A549 (cell line): ENCODE results near the gene MAP3K9. TPM values are rescaled to one million over a fixed set of nuclear protein-coding genes. Genes with fewer than 3 reads are reported as not detected.

ENCODE experiments used
- ATAC-seq, 2 experiments: fragments of 200-7000 bp in 1 of 2; fragments of >200 bp in 1 of 2; cut with Nextera tagmentation in 1 of 2; cut with Tn5 transposase in 1 of 2; 3 replicates each; pipeline versions ENCODE4 v1.8.0 to v1.9.1; 2018 to 2020; ENCODE audit warnings: mild to moderate bottlenecking in 1 of 2, moderate library complexity in 1 of 2
- CTCF ChIA-PET: fragments of 300-600 bp; sonication (Branson Sonifier 250); formaldehyde crosslinking; extraction: SDS; loops from one replicate; lab custom pipeline; 2021; ENCODE audit warnings: antibody characterized with exemption, inconsistent platforms; lab: Yijun Ruan, JAX
- POLR2A ChIA-PET: fragments of 350-600 bp; formaldehyde crosslinking; extraction: SDS; loops from one replicate; lab custom pipeline; 2021; ENCODE audit warnings: antibody characterized with exemption, inconsistent platforms; lab: Yijun Ruan, JAX
- DNase-seq, 2 experiments: peaks; one replicate each; pipeline versions ENCODE4 v3.0.0 to v3.0.0-alpha.2; 2011 to 2016; ENCODE audit warnings: low read depth in 1 of 2, low spot score in 1 of 2
- FAIRE-seq: peaks from 2 replicates; lab custom pipeline; 2011; peaks lifted over from hg19 to GRCh38; lab: Jason Lieb, UNC
- H3K27ac ChIP-seq, 2 experiments: fragments of >200 bp; sonication (Bioruptor Twin); formaldehyde crosslinking; 3 replicates each; pipeline ENCODE4 v1.5.1; 2016 to 2017
- H3K4me1 ChIP-seq: fragments of >200 bp; sonication (Bioruptor Twin); formaldehyde crosslinking; 3 replicates; pipeline ENCODE4 v1.6.1; 2016
- H3K4me2 ChIP-seq: fragments of >200 bp; sonication (Bioruptor Twin); formaldehyde crosslinking; 3 replicates; pipeline ENCODE4 v1.6.1; 2016
- H3K4me3 ChIP-seq: fragments of >200 bp; sonication (Bioruptor Twin); formaldehyde crosslinking; 3 replicates; pipeline ENCODE4 v1.5.1; 2016
- H3K9me3 ChIP-seq: fragments of >200 bp; sonication (Bioruptor Twin); formaldehyde crosslinking; 3 replicates; pipeline ENCODE4 v1.6.1; 2016
- BCL3 ChIP-seq: fragments of >200 bp; sonication (Bioruptor Twin); formaldehyde crosslinking; IDR thresholded peaks from 3 replicates; pipeline ENCODE4 v1.6.1; 2016
- BHLHE40 ChIP-seq: IDR thresholded peaks from 2 replicates; pipeline ENCODE4 v1.6.1; 2012; ENCODE audit warnings: low read depth, low read length, inconsistent platforms
- CBX8 ChIP-seq: fragments of 200-600 bp; sonication (generic); IDR thresholded peaks from 2 replicates; pipeline ENCODE4 v1.6.1; 2016
- CTCF ChIP-seq: fragments of >200 bp; sonication (Bioruptor Twin); formaldehyde crosslinking; IDR thresholded peaks from 3 replicates; pipeline ENCODE4 v1.5.1; 2016
- EHF ChIP-seq: fragments of 250-450 bp; sonication (Bioruptor Pico); IDR thresholded peaks from 2 replicates; pipeline ENCODE4 v1.5.0; 2020; ENCODE audit warnings: mild to moderate bottlenecking
- EHMT2 ChIP-seq: fragments of 200-600 bp; sonication (generic); IDR thresholded peaks from 2 replicates; pipeline ENCODE4 v1.6.1; 2016; ENCODE audit warnings: antibody characterized with exemption, low read depth, mild to moderate bottlenecking, moderate library complexity
- FOSL2 ChIP-seq, 2 experiments: fragments of 450-650 bp in 1 of 2; fragments of >200 bp in 1 of 2; sonication (Bioruptor Twin) in 1 of 2; formaldehyde crosslinking; IDR thresholded peaks; 2 replicates each; pipeline versions ENCODE4 v1.5.0 to v1.6.1; 2016 to 2020; ENCODE audit warnings: mild to moderate bottlenecking in 1 of 2, moderate library complexity in 1 of 2
- HEYL ChIP-seq: fragments of 250-450 bp; sonication (Bioruptor Pico); IDR thresholded peaks from 2 replicates; pipeline ENCODE4 v1.8.0; 2021; ENCODE audit warnings: mild to moderate bottlenecking, moderate library complexity
- HMGXB4 ChIP-seq: fragments of 250-450 bp; sonication (Bioruptor Pico); IDR thresholded peaks from 2 replicates; pipeline ENCODE4 v1.5.0; 2021; ENCODE audit warnings: mild to moderate bottlenecking, moderate library complexity, borderline replicate concordance
- JUN ChIP-seq, 2 experiments: fragments of >200 bp; sonication (Bioruptor Twin); formaldehyde crosslinking; IDR thresholded peaks; 2 replicates in 1 of 2; 3 replicates in 1 of 2; pipeline ENCODE4 v1.6.1; 2016 to 2017
- MAZ ChIP-seq: fragments of 150-350 bp; IDR thresholded peaks from 2 replicates; pipeline ENCODE4 v1.6.1; 2014; ENCODE audit warnings: antibody characterized with exemption, low read depth, low read length, borderline replicate concordance
- MYC ChIP-seq: IDR thresholded peaks from 2 replicates; pipeline ENCODE4 v1.6.1; 2012; ENCODE audit warnings: mild to moderate bottlenecking, inconsistent platforms, low read length, improper control_type of control experiment, borderline replicate concordance
- NR3C1 ChIP-seq: fragments of >200 bp; sonication (Bioruptor Twin); formaldehyde crosslinking; IDR thresholded peaks from 3 replicates; pipeline ENCODE4 v1.6.1; 2017
- POLR2A ChIP-seq: IDR thresholded peaks from 2 replicates; pipeline ENCODE4 v1.6.1; 2012; ENCODE audit warnings: mild to moderate bottlenecking, low read length
- RAD21 ChIP-seq, 2 experiments: fragments of >200 bp in 1 of 2; sonication (Bioruptor Twin) in 1 of 2; formaldehyde crosslinking in 1 of 2; IDR thresholded peaks in 1 of 2; conservative IDR thresholded peaks in 1 of 2; 2 replicates in 1 of 2; 3 replicates in 1 of 2; pipeline ENCODE4 v1.6.1; 2012 to 2018; ENCODE audit warnings: inconsistent platforms in 1 of 2
- RARB ChIP-seq: fragments of 250-450 bp; sonication (Bioruptor Pico); IDR thresholded peaks from 2 replicates; pipeline ENCODE4 v1.8.0; 2021; ENCODE audit warnings: mild to moderate bottlenecking, moderate library complexity
- REST ChIP-seq: fragments of 200-600 bp; sonication (generic); IDR thresholded peaks from 2 replicates; pipeline ENCODE4 v1.6.1; 2016; ENCODE audit warnings: antibody characterized with exemption, mild to moderate bottlenecking, moderate library complexity
- RNF2 ChIP-seq: fragments of 200-600 bp; sonication (generic); IDR thresholded peaks from 2 replicates; pipeline ENCODE4 v1.6.1; 2016; ENCODE audit warnings: low read depth, mild to moderate bottlenecking, antibody characterized with exemption, moderate library complexity, borderline replicate concordance
- USF2 ChIP-seq: fragments of 450-650 bp; IDR thresholded peaks from 2 replicates; pipeline ENCODE4 v1.6.1; 2014; ENCODE audit warnings: antibody characterized with exemption
- ZFP36 ChIP-seq: fragments of 450-650 bp; IDR thresholded peaks from 2 replicates; pipeline ENCODE4 v1.6.1; 2014; ENCODE audit warnings: borderline replicate concordance; ENCODE audit not compliant: partially characterized antibody
- ZNF302 ChIP-seq: fragments of 250-450 bp; sonication (Bioruptor Pico); IDR thresholded peaks from 2 replicates; pipeline ENCODE4 v1.9.0; 2021; ENCODE audit warnings: inconsistent platforms, mild to moderate bottlenecking, moderate library complexity
- WGBS: methylation state at CpG from one replicate; pipeline ENCODE4 v1.1.6; 2017; ENCODE audit errors: missing lambda C conversion rate; 5-methylcytosine and 5-hydroxymethylcytosine counted together
- polyA plus RNA-seq, 4 experiments: library from polyadenylated mRNA; depleted of rRNA in 3 of 4; stranded (reverse); fragments of >200 nt; fragmentation: RNase III in 1 of 4; extraction: RNeasy Plus Mini Kit Qiagen cat#74134 plus additional on column Dnase treatment in 1 of 4; gene quantifications; 2 replicates in 3 of 4; 3 replicates in 1 of 4; pipeline ENCODE4 v1.2.3, GENCODE V29; 2011 to 2017

Gene MAP3K9
- polyA plus RNA-seq, 2 of the 4 experiments (the other 2 are of a cell fraction): 5.3 to 8.5 TPM

- TF ChIP-seq USF2: no peak
- TF ChIP-seq MYC: no peak
- TF ChIP-seq, all 56 proteins: peak for 0
- POLR2A ChIA-PET: no interaction called here
- CTCF ChIA-PET: interaction anchor here (0.6 kb wide), 1 partner anchor 16 kb away, joined by 3 read pairs; no protein-coding TSS in a partner anchor
- Histone ChIP-seq H3K4me3 (no peak overlapping the region), H3K4me2 (no peak overlapping the region), H3K9me3 (no peaks in the 10 kb centered on the region), H3K4me1 (no peaks in the 10 kb centered on the region), H3K27ac (no peak overlapping the region)
- 98% methylated on average over 8 of the region's 17 CpGs for WGBS
- no peak for FAIRE-seq
- no peak for ATAC-seq
- no peak for DNase-seq
Observed at GRCh38 chr14:70730393-70730792, 78.9 kb downstream of the MAP3K9 start.

- Histone ChIP-seq H3K27ac (no peak overlapping the region), H3K9me3 (no peaks in the 10 kb centered on the region), H3K4me2 (no peak overlapping the region), H3K4me1 (peaks cover 14% of the 10 kb centered on the region; the same call in 1 of the 3 replicates), H3K4me3 (no peak overlapping the region)
- POLR2A ChIA-PET: no interaction called here
- CTCF ChIA-PET: interaction anchor here (1.4 kb wide), 1 partner anchor 91 kb away, joined by 5 read pairs; no protein-coding TSS in a partner anchor
- DNase-seq: no peak
- TF ChIP-seq MYC (no peak), EHMT2 (no peak), RAD21 (conservative IDR thresholded peaks at IDR 0.05 in 1 of 2, IDR thresholded peaks at IDR 0.05 in 1 of 2) (no peak), RNF2 (no peak), ZFP36 (no peak), BHLHE40 (no peak), POLR2A (no peak), HEYL (no peak), MAZ (no peak), ZNF302 (CRISPR knock-in tag) (no peak), NR3C1 (no peak), CTCF (no peak), FOSL2 (IDR thresholded peaks at IDR 0.05) (no peak), FOSL2 (CRISPR knock-in tag; IDR thresholded peaks at IDR 0.05) (no peak), CBX8 (no peak), EHF (CRISPR knock-in tag) (no peak), HMGXB4 (no peak), BCL3 (no peak), REST (no peak), JUN (IDR thresholded peaks at IDR 0.05) (no peak), RARB (no peak)
- no peak for FAIRE-seq
- ATAC-seq: no peak
- WGBS: 89% methylated on average over 6 of the region's 6 CpGs
Observed at GRCh38 chr14:70726651-70727375, 82.5 kb downstream of the MAP3K9 start.
